ENCODE results near the gene RAD51AP2. TPM values are rescaled to one million over a fixed set of nuclear protein-coding genes. Genes with fewer than 3 reads are reported as not detected.

RAD51AP2 gene
- polyA plus RNA-seq, 1 of the 3 experiments (the other 2 are of a cell fraction): not detected

DNA sequence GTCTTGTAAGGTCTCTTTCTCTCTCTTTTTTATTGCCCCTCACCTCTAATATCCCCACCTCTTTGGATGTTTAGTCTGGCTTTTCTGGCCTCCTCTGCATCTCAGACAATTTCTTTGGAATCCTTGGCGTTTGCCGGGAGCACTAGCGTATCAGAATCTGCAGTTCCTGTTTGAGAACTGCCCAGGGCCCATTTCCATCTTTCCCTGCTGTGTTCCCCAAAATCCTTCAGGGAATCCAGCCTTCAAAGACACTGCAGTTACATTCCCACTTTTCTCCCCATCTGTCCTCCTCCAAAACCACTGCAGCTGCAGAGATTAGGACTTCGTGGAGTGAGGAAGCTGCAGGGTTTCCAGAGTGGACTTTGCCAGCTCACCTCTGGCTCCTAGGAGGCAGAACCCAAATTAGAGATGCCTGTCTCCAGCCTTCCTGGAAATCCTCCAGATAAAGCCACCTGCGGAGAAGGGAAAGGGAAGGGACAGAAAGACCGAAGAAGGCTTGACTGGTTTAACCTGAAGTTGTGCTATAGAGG is 25.0 kb upstream of the RAD51AP2 start:
- WGBS (ENCODE audit: low lambda C conversion rate): 80% methylated on average over 6 of the region's 6 CpGs
- Histone ChIP-seq H3K9me3 (no peaks in the 10 kb centered on the region), H3K4me1 (ENCODE audit: control insufficient read depth in 1 of 2, insufficient read depth in 2 of 2, low read depth in 1 of 2, low read length in 1 of 2) (peaks cover 0 to 21% of the 10 kb centered on the region in 2 experiments; a peak in 2 of 4 replicates), H3K4me2 (no peak overlapping the region), H3F3A (replicated peaks; ENCODE audit: insufficient read depth) (peaks cover 4% of the 10 kb centered on the region), H3K27me3 (ENCODE audit: insufficient read depth) (peaks cover 14% of the 10 kb centered on the region; the same call in 1 of the 2 replicates), H3K4me3 (ENCODE audit: low read depth in 2 of 2, low read length in 1 of 2) (no peak overlapping the region), H2AFZ (ENCODE audit: low read depth) (no peak overlapping the region), H3K9me2 (no peaks in the 10 kb centered on the region), H3K36me3 (replicated peaks in 1 of 2; ENCODE audit: control insufficient read depth in 1 of 2, insufficient read depth in 2 of 2, low read length in 1 of 2) (no peaks in the 10 kb centered on the region), H4K20me1 (ENCODE audit: insufficient read depth) (no peaks in the 10 kb centered on the region), H3K27ac (ENCODE audit: low read depth in 2 of 2, low read length in 1 of 2) (no peak overlapping the region), H3K9ac (no peak overlapping the region), H3K79me2 (ENCODE audit: insufficient read depth) (no peaks in the 10 kb centered on the region)
- DNase-seq: no peak
- ChIA-PET POLR2A (no interaction called here), CTCF (interaction anchor here (1.5 to 1.7 kb wide), 2 partner anchors 103 to 128 kb away, joined by 5 read pairs; no protein-coding TSS in a partner anchor)
- TF ChIP-seq, protein P1, sequence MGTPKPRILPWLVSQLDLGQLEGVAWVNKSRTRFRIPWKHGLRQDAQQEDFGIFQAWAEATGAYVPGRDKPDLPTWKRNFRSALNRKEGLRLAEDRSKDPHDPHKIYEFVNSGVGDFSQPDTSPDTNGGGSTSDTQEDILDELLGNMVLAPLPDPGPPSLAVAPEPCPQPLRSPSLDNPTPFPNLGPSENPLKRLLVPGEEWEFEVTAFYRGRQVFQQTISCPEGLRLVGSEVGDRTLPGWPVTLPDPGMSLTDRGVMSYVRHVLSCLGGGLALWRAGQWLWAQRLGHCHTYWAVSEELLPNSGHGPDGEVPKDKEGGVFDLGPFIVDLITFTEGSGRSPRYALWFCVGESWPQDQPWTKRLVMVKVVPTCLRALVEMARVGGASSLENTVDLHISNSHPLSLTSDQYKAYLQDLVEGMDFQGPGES (IDR thresholded peaks at IDR 0.05; ENCODE audit: low read depth, low read length): no peak
- TF ChIP-seq, protein P2, sequence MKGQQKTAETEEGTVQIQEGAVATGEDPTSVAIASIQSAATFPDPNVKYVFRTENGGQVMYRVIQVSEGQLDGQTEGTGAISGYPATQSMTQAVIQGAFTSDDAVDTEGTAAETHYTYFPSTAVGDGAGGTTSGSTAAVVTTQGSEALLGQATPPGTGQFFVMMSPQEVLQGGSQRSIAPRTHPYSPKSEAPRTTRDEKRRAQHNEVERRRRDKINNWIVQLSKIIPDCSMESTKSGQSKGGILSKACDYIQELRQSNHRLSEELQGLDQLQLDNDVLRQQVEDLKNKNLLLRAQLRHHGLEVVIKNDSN (IDR thresholded peaks at IDR 0.05; ENCODE audit: borderline replicate concordance, low read depth): no peak
- TF ChIP-seq ELF1 (IDR thresholded peaks at IDR 0.05) (no peak), SMC3 (IDR thresholded peaks at IDR 0.05; ENCODE audit: low read depth, low read length) (no peak), NFIC (IDR thresholded peaks at IDR 0.05; ENCODE audit: borderline replicate concordance) (no peak), MXI1 (IDR thresholded peaks at IDR 0.05; ENCODE audit: low read depth, low read length) (no peak), EP300 (IDR thresholded peaks at IDR 0.05; ENCODE audit: borderline replicate concordance in 1 of 2, low read depth in 1 of 2, low read length in 1 of 2) (no peak), RCOR1 (IDR thresholded peaks at IDR 0.05; ENCODE audit: low read length) (no peak), RXRA (IDR thresholded peaks at IDR 0.05; ENCODE audit: borderline replicate concordance, low read depth) (no peak), MEF2A (IDR thresholded peaks at IDR 0.05; ENCODE audit: borderline replicate concordance, low read depth) (no peak), RFX5 (IDR thresholded peaks at IDR 0.05; ENCODE audit: low read length) (no peak), TAF1 (IDR thresholded peaks at IDR 0.05; ENCODE audit: borderline replicate concordance, low read depth, low read length) (no peak)
- TF ChIP-seq, protein P3, sequence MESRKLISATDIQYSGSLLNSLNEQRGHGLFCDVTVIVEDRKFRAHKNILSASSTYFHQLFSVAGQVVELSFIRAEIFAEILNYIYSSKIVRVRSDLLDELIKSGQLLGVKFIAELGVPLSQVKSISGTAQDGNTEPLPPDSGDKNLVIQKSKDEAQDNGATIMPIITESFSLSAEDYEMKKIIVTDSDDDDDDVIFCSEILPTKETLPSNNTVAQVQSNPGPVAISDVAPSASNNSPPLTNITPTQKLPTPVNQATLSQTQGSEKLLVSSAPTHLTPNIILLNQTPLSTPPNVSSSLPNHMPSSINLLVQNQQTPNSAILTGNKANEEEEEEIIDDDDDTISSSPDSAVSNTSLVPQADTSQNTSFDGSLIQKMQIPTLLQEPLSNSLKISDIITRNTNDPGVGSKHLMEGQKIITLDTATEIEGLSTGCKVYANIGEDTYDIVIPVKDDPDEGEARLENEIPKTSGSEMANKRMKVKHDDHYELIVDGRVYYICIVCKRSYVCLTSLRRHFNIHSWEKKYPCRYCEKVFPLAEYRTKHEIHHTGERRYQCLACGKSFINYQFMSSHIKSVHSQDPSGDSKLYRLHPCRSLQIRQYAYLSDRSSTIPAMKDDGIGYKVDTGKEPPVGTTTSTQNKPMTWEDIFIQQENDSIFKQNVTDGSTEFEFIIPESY (IDR thresholded peaks at IDR 0.05; ENCODE audit: borderline replicate concordance, low read depth): no peak
- TF ChIP-seq, protein P4, sequence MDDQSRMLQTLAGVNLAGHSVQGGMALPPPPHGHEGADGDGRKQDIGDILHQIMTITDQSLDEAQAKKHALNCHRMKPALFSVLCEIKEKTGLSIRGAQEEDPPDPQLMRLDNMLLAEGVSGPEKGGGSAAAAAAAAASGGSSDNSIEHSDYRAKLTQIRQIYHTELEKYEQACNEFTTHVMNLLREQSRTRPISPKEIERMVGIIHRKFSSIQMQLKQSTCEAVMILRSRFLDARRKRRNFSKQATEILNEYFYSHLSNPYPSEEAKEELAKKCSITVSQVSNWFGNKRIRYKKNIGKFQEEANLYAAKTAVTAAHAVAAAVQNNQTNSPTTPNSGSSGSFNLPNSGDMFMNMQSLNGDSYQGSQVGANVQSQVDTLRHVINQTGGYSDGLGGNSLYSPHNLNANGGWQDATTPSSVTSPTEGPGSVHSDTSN (IDR thresholded peaks at IDR 0.05): no peak
- TF ChIP-seq, protein P5, sequence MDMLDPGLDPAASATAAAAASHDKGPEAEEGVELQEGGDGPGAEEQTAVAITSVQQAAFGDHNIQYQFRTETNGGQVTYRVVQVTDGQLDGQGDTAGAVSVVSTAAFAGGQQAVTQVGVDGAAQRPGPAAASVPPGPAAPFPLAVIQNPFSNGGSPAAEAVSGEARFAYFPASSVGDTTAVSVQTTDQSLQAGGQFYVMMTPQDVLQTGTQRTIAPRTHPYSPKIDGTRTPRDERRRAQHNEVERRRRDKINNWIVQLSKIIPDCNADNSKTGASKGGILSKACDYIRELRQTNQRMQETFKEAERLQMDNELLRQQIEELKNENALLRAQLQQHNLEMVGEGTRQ (IDR thresholded peaks at IDR 0.05; ENCODE audit: borderline replicate concordance, low read depth, low read length): no peak
- TF ChIP-seq, protein P6, sequence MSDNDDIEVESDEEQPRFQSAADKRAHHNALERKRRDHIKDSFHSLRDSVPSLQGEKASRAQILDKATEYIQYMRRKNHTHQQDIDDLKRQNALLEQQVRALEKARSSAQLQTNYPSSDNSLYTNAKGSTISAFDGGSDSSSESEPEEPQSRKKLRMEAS (IDR thresholded peaks at IDR 0.05; ENCODE audit: low read depth): no peak
